Heart left ventricle (tissue), 13 donors: ENCODE results near the gene CREBBP.

Experiments
- CTCF ChIP-seq, 12 donors: fragments of 200-600 bp; sonication (generic) in 4 of 12; IDR thresholded peaks; one replicate each; pipeline versions ENCODE4 v1.5.0 to v1.8.0; 2018 to 2022; ENCODE audit warnings: antibody characterized with exemption in 12 of 12, mild to moderate bottlenecking in 5 of 12
- POLR2A ChIP-seq, 2 donors: fragments of 450-650 bp; IDR thresholded peaks; one replicate each; pipeline ENCODE4 v1.6.1; 2017; ENCODE audit warnings: antibody characterized with exemption in 2 of 2, mild to moderate bottlenecking in 2 of 2, moderate library complexity in 2 of 2
- donor health status: ischemic (EF 13 %, LVEDD 7.1; RV severe dilation, severe dysfunction).
- donor health status: DM: no; HTN: yes; CAD: no.
- donor health status: DM: no; HTN: no; CAD: no.
- donor health status: ischemic (EF 25% LVEDD 6.9; RV normal size, moderate dysfunction).
- donor health status: ischemic (EF 25% LVEDD 5.7; RV mildly dilated, moderate dysfunction).
- donor health status: ischemic (EF 35%, LVEDD 5.7; RV mildly dilated, moderate dysfunction).
- donor health status: nonischemic (EF 11% LVEDD 7.7; RV severe dilation, severe dysfunction).
- donor health status: DM: yes; HTN: yes; CAD: no.
- donor health status: PGD.
- donor health status: ischemic (EF 29% LVEDD 5.4; RV normal size, mild dysfunction).
- donor health status: nonischemic (EF 23%, LVEDD 6.1; RV moderate dilation, normal function).

- TF ChIP-seq POLR2A (IDR thresholded peaks at IDR 0.05), result no peak
- no peak for TF ChIP-seq CTCF (IDR thresholded peaks at IDR 0.05)
Measured at GRCh38 chr16:3876160-3876559, 4.4 kb downstream of the CREBBP start.
